Heart left ventricle (tissue), 16 donors: ENCODE data around the gene RFX2. TPM values are rescaled to one million over a fixed set of nuclear protein-coding genes. Genes with fewer than 3 reads are reported as not detected.

Source experiments
- ATAC-seq, 4 donors: fragments of 200-7000 bp; cut with Tn5 transposase; one replicate each; pipeline ENCODE4 v1.9.1; 2020 to 2022; ENCODE audit warnings: moderate library complexity in 4 of 4, mild to moderate bottlenecking in 3 of 4, moderate number of reproducible peaks in 1 of 4
- DNase-seq, 5 donors: peaks; one replicate each; pipeline ENCODE4 v3.0.0-alpha.2; 2020
- H3K27ac ChIP-seq, 12 donors: fragments of 200-600 bp; sonication (generic) in 4 of 12; one replicate each; pipeline versions ENCODE4 v1.5.0 to v1.8.0; 2016 to 2022; ENCODE audit warnings: mild to moderate bottlenecking in 2 of 12
- H3K27me3 ChIP-seq, 9 donors: fragments of 200-600 bp; sonication (generic) in 2 of 9; one replicate each; pipeline versions ENCODE4 v1.5.1 to v1.8.0; 2016 to 2022; ENCODE audit warnings: mild to moderate bottlenecking in 3 of 9
- H3K36me3 ChIP-seq, 9 donors: fragments of 200-600 bp; sonication (generic) in 2 of 9; one replicate each; pipeline versions ENCODE4 v1.5.0 to v1.8.0; 2018 to 2022; ENCODE audit warnings: mild to moderate bottlenecking in 2 of 9
- H3K4me1 ChIP-seq, 12 donors: fragments of 200-600 bp; sonication (generic) in 4 of 12; one replicate each; pipeline versions ENCODE4 v1.5.0 to v1.8.0; 2016 to 2022; ENCODE audit warnings: mild to moderate bottlenecking in 3 of 12
- H3K4me3 ChIP-seq, 12 donors: fragments of 200-600 bp; sonication (generic) in 4 of 12; one replicate each; pipeline versions ENCODE4 v1.5.0 to v1.8.0; 2017 to 2022; ENCODE audit warnings: mild to moderate bottlenecking in 9 of 12, moderate library complexity in 4 of 12
- H3K9me3 ChIP-seq, 12 donors: fragments of 200-600 bp; sonication (generic) in 4 of 12; one replicate each; pipeline versions ENCODE4 v1.5.0 to v1.8.0; 2016 to 2022; ENCODE audit warnings: mild to moderate bottlenecking in 1 of 12
- CTCF ChIP-seq, 12 donors: fragments of 200-600 bp; sonication (generic) in 4 of 12; IDR thresholded peaks; one replicate each; pipeline versions ENCODE4 v1.5.0 to v1.8.0; 2018 to 2022; ENCODE audit warnings: antibody characterized with exemption in 12 of 12, mild to moderate bottlenecking in 5 of 12
- POLR2A ChIP-seq, 2 donors: fragments of 450-650 bp; IDR thresholded peaks; one replicate each; pipeline ENCODE4 v1.6.1; 2017; ENCODE audit warnings: antibody characterized with exemption in 2 of 2, mild to moderate bottlenecking in 2 of 2, moderate library complexity in 2 of 2
- WGBS, 4 donors: extraction: QIAGEN DNeasy Blood & Tissue Kit in 2 of 4; methylation state at CpG; one replicate each; pipeline versions ENCODE4 v1.1.5 to v1.1.7; 2013 to 2018; 5-methylcytosine and 5-hydroxymethylcytosine counted together
- intact Hi-C, 10 donors: fragments of 100-400 bp; cut with DNase I; formaldehyde crosslinking; loops; one replicate each; pipeline versions ENCODE4 v1.11.1 to v1.14.2; 2022
- polyA plus RNA-seq, 2 donors: library from polyadenylated mRNA; stranded (reverse); fragments of 200-250 nt; gene quantifications; one replicate each; pipeline ENCODE4 v1.2.3, GENCODE V29; 2013
- total RNA-seq, 9 donors: library from RNA; depleted of rRNA in 2 of 9; stranded (reverse); fragments of >200 nt in 2 of 9; fragmentation: NEBNext Ultra II Directional in 3 of 9; extraction: Animal tissue kit (Norgen Biotek cat#: 25700) in 3 of 9; gene quantifications; one replicate each; pipeline versions ENCODE4 v1.1.0 to v1.2.4, GENCODE V29; 2016 to 2023
- donor health status: ischemic (EF 13 %, LVEDD 7.1; RV severe dilation, severe dysfunction).
- donor health status: healthy with polysubstance abuse.
- donor health status: DM: no; HTN: yes; CAD: no.
- donor health status: DM: no; HTN: no; CAD: no.
- donor health status: ischemic (EF 25% LVEDD 6.9; RV normal size, moderate dysfunction).
- donor health status: ischemic (EF 25% LVEDD 5.7; RV mildly dilated, moderate dysfunction).
- donor health status: healthy.
- donor health status: DM: yes; HTN: yes; CAD: no.
- donor health status: ischemic (EF 35%, LVEDD 5.7; RV mildly dilated, moderate dysfunction).
- donor health status: nonischemic (EF 11% LVEDD 7.7; RV severe dilation, severe dysfunction).
- donor health status: DM: yes; HTN: yes; CAD: no.
- donor health status: PGD.
- donor health status: ischemic (EF 29% LVEDD 5.4; RV normal size, mild dysfunction).
- donor health status: nonischemic (EF 23%, LVEDD 6.1; RV moderate dilation, normal function).

RFX2 gene
- total and polyA plus RNA-seq, 11 donors: 2.8 to 20.0 (median 5.9) TPM

- DNase-seq (no peak), ATAC-seq (no peak)
- H3K4me3 ChIP-seq: no peak overlapping the region
- intact Hi-C loops: no loop called here
- TF ChIP-seq POLR2A (IDR thresholded peaks at IDR 0.05) (no peak), CTCF (IDR thresholded peaks at IDR 0.05) (no peak)
- 95 to 97% (median 96%) methylated on average over 26 of the region's 26 CpGs for WGBS, 4 donors
- H3K4me1 ChIP-seq: no peaks in the 10 kb centered on the region
- H3K27ac ChIP-seq: no peak overlapping the region
- no peaks in the 10 kb centered on the region for H3K27me3 ChIP-seq
- peaks cover 0 to 18% (median 0%) of the 10 kb centered on the region in 9 donors for H3K36me3 ChIP-seq
- no peaks in the 10 kb centered on the region for H3K9me3 ChIP-seq
These were observed 94.3 kb downstream of the RFX2 start for GRCh38 chr19:6015841-6016545.

GRCh38 chr19:6014551-6015135 is 95.7 kb downstream of the RFX2 start:
- ATAC-seq (no peak), DNase-seq (no peak)
- WGBS, 4 donors: 82 to 94% (median 90%) methylated on average over 11 to 13 of the region's 13 CpGs
- H3K27ac ChIP-seq: no peak overlapping the region
- no peak for TF ChIP-seq POLR2A (IDR thresholded peaks at IDR 0.05)
- TF ChIP-seq CTCF (IDR thresholded peaks at IDR 0.05): no peak
- intact Hi-C loops: no loop called here
- no peaks in the 10 kb centered on the region for H3K9me3 ChIP-seq
- no peaks in the 10 kb centered on the region for H3K4me1 ChIP-seq
- no peak overlapping the region for H3K4me3 ChIP-seq
- H3K27me3 ChIP-seq: no peaks in the 10 kb centered on the region
- H3K36me3 ChIP-seq: peaks cover 0 to 30% (median 7%) of the 10 kb centered on the region in 9 donors

- ATAC-seq: no peak
- no peaks in the 10 kb centered on the region for H3K27me3 ChIP-seq
- WGBS, 4 donors: 88 to 93% (median 90%) methylated on average over 18 of the region's 18 CpGs
- no peak overlapping the region for H3K4me3 ChIP-seq
- TF ChIP-seq CTCF (IDR thresholded peaks at IDR 0.05) (no peak), POLR2A (IDR thresholded peaks at IDR 0.05) (no peak)
- no peak overlapping the region for H3K27ac ChIP-seq
- H3K4me1 ChIP-seq: no peaks in the 10 kb centered on the region
- no peaks in the 10 kb centered on the region for H3K9me3 ChIP-seq
- intact Hi-C loops: no loop called here
- peaks cover 0 to 36% (median 12%) of the 10 kb centered on the region in 9 donors for H3K36me3 ChIP-seq
- DNase-seq: no peak
These were observed 97.7 kb downstream of the RFX2 start for GRCh38 chr19:6012426-6013170.

GRCh38 chr19:6011794-6012193 is 98.5 kb downstream of the RFX2 start:
- DNase-seq: no peak
- H3K36me3 ChIP-seq: peaks cover 0 to 40% (median 12%) of the 10 kb centered on the region in 9 donors
- 80 to 100% (median 88%) methylated on average over 1 of the region's 1 CpG for WGBS, 4 donors

More at GRCh38 chr19:6011794-6012193, 98.5 kb downstream of the RFX2 start:
- ATAC-seq: no peak
- Histone ChIP-seq H3K4me3 (no peak overlapping the region), H3K27me3 (no peaks in the 10 kb centered on the region), H3K9me3 (no peaks in the 10 kb centered on the region), H3K4me1 (no peaks in the 10 kb centered on the region), H3K27ac (no peak overlapping the region)
- intact Hi-C loops: no loop called here
- TF ChIP-seq POLR2A (IDR thresholded peaks at IDR 0.05) (no peak), CTCF (IDR thresholded peaks at IDR 0.05) (no peak)
